Measurements from ENCODE around the gene LRP3.

The LRP3 gene

GRCh38 chr19:33197591-33198000 is 3.5 kb downstream of the LRP3 start:
- TF ChIP-seq, protein P1, sequence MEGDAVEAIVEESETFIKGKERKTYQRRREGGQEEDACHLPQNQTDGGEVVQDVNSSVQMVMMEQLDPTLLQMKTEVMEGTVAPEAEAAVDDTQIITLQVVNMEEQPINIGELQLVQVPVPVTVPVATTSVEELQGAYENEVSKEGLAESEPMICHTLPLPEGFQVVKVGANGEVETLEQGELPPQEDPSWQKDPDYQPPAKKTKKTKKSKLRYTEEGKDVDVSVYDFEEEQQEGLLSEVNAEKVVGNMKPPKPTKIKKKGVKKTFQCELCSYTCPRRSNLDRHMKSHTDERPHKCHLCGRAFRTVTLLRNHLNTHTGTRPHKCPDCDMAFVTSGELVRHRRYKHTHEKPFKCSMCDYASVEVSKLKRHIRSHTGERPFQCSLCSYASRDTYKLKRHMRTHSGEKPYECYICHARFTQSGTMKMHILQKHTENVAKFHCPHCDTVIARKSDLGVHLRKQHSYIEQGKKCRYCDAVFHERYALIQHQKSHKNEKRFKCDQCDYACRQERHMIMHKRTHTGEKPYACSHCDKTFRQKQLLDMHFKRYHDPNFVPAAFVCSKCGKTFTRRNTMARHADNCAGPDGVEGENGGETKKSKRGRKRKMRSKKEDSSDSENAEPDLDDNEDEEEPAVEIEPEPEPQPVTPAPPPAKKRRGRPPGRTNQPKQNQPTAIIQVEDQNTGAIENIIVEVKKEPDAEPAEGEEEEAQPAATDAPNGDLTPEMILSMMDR (IDR thresholded peaks at IDR 0.05; ENCODE audit: low read length, missing control alignments) = no peak
- no peak for DNase-seq (ENCODE audit: low read depth)
- no peak overlapping the region for H3K4me3 ChIP-seq (replicated peaks; ENCODE audit: low read depth, low read length)

- DNase-seq (ENCODE audit: low read depth) = no peak
- H3K4me3 ChIP-seq (replicated peaks; ENCODE audit: low read depth, low read length) = no peak overlapping the region
- TF ChIP-seq, protein P1 (IDR thresholded peaks at IDR 0.05; ENCODE audit: low read length, missing control alignments) = no peak
Observed at GRCh38 chr19:33198169-33198568, 4.0 kb downstream of the LRP3 start.

GRCh38 chr19:33199441-33200265 is 5.5 kb downstream of the LRP3 start:
- no peak for DNase-seq (ENCODE audit: low read depth)
- H3K4me3 ChIP-seq (replicated peaks; ENCODE audit: low read depth, low read length) = no peak overlapping the region
- TF ChIP-seq, protein P1 (IDR thresholded peaks at IDR 0.05; ENCODE audit: low read length, missing control alignments) = no peak

DNA sequence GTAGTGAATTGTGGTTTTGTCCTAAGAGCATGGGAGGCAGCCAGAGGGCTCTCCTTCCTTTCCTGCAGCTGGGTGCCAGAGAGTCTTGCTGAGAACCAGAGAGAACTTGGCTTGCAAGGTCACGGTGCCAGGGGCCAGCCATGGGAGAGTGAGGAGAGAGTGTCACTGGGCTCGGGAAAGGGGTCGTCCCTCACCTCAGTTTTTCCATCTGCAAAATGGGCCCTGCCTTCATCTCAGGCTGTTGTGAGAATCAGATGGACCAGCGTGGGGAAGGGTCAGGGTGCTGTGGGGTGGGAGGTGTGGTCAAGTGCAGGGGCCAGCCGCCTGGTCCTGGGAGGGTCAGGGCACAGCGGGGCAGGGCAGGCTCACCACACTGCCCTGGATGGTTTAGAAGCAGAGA is 7.3 kb downstream of the LRP3 start:
- no peak overlapping the region for H3K4me3 ChIP-seq (replicated peaks; ENCODE audit: low read depth, low read length)
- DNase-seq (ENCODE audit: low read depth) = no peak
- TF ChIP-seq, protein P1 (IDR thresholded peaks at IDR 0.05; ENCODE audit: low read length, missing control alignments) = no peak

DNA sequence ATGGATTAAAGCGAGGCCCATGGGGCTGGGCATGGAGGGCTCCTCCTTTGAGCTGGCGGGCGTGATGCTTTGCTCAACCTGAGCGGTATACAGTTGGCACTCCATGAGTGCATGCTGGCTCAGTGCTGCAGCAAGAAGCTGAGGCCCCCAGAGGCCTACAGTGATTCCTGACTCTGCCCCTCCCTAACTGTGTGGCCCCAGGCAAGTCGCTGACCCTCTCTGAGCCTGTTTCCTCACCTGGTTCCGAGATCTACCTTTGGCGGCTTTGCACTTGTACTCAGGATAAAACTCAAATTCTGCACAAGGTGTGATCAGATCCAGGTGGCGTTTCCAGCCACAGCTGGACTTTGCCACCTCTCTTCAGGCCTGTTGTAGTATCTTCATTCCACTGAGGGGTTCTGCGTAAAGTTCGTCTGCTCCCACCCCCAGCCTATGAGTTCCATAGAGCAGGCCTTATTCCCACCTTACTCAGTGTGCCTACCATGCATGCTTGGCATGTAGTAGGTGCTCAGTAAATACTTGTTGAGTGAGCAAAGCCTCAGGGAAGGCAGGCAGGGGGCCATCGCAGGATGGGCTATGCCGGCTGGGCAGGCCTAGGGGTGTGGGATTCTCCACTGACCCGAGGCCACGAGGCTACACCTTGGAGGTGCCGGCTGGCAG is 7.9 kb downstream of the LRP3 start:
- DNase-seq (ENCODE audit: low read depth) = no peak
- TF ChIP-seq, protein P1 (IDR thresholded peaks at IDR 0.05; ENCODE audit: low read length, missing control alignments) = no peak
- no peak overlapping the region for H3K4me3 ChIP-seq (replicated peaks; ENCODE audit: low read depth, low read length)

DNA sequence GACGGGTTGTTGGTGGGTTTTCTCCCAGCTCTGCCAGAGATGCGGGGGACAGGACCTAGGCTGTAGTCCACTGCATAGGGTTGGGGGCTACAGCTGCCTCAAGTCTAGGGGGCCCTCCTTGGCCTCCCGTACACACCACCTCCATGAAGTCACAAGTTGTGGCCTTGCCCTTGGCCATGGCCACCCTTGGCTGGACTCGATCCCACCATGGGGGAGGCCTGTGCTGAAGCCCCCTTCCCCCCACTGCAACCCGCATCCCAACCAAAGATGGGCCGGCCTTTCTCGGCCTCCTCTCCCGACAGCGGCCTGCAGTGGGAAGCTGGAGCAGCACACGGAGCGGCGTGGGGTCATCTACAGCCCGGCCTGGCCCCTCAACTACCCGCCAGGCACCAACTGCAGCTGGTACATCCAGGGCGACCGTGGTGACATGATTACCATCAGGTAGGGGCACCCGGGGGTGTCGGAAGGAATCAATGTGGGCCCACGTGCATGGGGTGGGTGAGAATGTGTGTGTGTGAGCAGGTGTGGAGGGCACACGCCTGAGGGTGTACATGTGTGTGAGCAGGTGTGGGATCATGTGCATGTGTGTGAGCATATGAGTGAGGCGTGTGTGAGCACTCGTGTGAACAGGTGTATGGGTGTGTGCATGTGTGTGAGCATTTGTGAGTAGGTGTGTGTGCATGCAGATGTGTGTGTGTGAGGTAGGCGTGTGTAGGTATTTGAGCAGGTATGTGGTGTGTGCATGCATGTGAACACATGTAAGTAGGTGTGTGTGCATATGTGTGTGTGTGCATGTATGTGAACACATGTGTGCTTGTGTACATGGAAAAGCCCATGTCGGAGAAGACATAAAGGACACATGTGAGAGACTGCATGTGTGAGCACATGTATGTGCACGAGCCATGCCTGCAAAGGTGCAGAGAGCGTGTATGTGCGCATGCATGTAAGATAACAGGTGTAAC is 8.7 kb downstream of the LRP3 start:
- TF ChIP-seq, protein P1 (IDR thresholded peaks at IDR 0.05; ENCODE audit: low read length, missing control alignments) = no peak
- no peak overlapping the region for H3K4me3 ChIP-seq (replicated peaks; ENCODE audit: low read depth, low read length)
- DNase-seq (ENCODE audit: low read depth) = no peak

Data from fibroblast of pulmonary artery (primary cell).